ENCODE data around the gene NCSTN.
"Not testable (repeated sequence)": the region's sequence is repeated elsewhere in the genome, so short reads cannot be mapped to it uniquely, and the experiment has no call there.

NCSTN gene

DNA sequence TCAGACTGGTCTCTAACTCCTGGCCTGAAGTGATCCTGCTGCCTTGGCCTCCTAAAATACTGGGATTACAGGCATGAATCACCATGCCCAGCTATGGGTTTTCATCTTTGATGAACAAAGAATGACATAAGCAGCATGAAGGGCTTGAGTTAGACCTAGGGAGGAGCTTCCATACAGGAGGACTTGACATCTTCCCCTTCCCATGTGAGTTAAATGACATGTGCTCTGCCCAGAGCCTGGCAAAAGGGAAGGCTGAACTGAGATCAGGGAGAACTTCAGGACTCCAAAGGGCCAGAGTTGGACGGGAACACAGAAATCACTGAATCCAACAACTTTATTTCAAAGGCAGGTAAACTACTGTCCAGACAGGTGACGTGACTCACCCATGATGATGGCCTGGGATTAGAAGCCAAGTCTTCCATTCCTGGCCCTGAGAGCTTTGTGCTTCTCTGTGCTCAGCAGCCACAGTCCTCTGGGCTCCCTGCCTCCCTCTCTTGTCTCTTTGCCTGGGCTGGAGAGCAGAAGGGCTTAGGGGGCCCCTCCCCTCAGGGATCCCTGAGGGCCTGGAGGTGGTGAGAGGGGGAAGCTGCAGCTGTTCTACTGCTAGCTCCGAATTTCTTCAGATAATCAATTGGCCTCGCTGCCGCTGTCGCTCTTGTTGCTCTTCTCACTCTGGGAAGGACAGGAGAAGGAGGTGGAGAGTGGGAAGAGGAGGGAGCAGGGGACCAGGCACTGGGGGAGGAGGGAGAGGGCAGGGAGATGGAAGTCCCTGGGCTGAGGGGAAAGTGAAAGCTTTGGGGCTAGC lies 31.3 kb downstream of the NCSTN start:
- DNase-seq, result peak; percentile 4

DNA sequence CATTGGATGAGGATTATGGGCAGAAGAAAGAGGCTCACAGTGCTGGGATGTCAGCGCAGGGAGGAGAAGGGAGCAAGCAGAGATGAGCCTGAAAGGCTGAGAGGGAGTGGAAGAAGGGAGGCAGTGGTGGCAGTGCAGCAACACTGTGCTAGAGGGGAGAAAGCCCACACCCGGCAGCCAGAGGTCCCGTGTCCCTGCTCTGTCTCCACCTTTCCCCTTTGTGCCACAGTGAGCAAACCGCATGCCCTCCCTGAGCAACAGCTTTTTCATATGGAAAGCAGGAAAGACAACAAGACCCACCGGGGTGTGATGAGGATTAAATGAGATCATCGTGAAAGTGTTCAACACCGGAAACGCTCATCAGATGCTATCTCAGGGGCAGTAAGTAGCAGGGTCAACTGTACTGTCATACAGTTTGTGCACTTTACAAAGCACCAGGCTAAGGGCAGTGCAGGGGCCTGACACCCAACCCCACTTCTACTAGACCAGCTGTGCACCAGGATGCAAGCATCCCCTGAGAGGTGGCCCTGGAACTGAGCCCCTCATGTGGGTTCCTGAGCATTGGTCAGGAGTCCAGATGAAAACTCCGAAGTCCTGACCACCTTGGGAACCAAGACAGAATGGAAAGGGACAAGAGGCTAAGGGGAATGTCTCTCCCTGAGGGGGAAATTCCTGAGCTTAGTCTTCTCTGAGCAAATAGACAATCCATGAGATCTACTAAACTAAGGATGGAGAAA lies 32.8 kb downstream of the NCSTN start:
- DNase-seq, result peak; percentile 68

DNA sequence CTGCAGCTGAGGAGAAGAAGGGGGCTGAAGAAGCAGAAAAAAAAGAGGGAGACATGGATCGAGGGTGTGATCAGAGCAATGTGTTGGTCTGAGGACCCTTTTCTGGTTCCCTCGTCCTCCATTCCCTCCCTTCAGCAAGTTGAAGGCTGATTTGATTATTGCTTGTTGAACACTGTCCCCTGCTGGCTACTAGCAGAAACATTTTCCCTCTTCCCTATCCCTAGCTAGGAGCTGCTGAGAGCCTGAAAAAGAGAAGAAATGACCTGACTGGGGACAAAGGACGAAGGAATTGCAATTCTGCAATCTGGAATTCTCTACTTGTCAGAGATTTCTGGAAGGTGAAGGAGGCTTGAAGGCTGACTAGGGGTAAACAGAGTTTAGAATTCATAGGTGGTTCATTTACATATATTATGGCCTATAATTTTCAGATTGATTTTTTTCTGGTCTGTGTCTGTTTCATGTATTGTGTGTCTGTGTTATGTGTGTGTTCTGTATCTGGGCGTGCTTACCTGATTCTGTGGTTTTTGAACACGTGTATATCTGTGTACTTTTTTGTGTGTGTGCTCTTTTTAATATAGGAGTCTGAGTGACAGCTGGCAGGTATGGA lies 33.4 kb downstream of the NCSTN start:
- peak; percentile 75 for DNase-seq

- DNase-seq, result no peak
These were observed 34.5 kb downstream of the NCSTN start for GRCh38 chr1:160377585-160378206.

GRCh38 chr1:160384812-160385211 lies 41.6 kb downstream of the NCSTN start:
- DNase-seq, result not testable (repeated sequence)

GRCh38 chr1:160388406-160388805 lies 45.2 kb downstream of the NCSTN start:
- not testable (repeated sequence) for DNase-seq

- no peak for DNase-seq
These were observed 51.5 kb downstream of the NCSTN start for GRCh38 chr1:160394673-160395072.

DNA sequence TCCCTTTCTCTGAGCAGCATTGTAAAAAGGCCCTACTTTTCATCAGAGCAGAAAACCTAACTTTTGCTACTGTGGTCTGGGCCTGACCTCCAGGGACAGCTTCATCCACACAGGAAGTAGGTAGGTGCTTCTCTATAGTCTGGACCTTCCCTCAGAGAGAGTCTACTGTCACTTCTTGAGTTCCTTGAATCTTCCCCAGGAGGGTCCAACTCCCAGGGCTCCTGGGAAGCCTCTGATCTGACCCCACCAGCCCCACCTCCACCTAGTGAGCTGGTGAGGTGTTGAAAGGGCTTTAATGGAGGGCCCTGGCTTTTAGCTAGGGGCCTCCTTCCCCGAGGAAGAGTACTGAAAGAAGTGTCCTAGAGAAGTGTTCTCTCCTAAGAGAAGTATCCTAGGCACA lies 54.5 kb downstream of the NCSTN start:
- DNase-seq, result no peak

- no peak for DNase-seq
These were observed 55.6 kb downstream of the NCSTN start for GRCh38 chr1:160398823-160399222.

DNA sequence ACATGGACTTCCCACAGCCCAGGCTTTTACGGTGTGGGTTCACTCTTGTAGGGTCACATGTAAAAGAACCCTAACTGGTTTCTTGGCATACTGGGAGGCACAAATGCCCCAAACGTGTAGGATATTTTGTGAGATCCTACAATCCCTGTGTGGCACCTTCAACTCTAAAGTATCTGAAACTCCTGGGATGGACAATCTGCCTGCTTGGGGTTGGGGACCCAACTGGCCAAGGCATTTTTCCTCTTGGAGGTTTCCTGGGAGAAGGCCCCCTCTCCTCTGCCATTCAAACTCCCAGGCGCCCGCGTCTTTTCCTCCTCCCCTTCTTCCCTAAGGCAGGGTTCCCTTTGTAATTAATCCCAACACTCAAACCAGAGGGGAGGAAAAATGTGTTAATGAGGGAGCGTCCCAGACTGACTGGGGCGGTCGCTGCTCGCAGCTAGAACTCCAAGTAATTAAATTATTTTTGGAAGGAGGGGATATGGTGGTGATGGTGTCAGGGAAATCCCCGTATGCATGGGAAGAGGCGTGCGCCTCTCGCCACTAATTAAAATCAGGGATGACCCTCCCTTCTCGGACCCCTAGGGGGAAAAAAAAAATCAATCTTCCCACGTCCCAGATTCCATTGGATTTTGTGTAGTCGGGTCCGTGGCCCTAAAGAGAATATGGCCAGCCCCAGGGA lies 56.5 kb downstream of the NCSTN start:
- no peak for DNase-seq

- peak; percentile 50 for DNase-seq
These were observed 57.1 kb downstream of the NCSTN start, which contains the start of gene VANGL2 for GRCh38 chr1:160400223-160400645. Gene VANGL2, plus strand, starts transcription at chr1:160400564. Its CDS starts 15,274 bp downstream, at chr1:160415838.

GRCh38 chr1:160400646-160401486 lies 57.7 kb downstream of the NCSTN start:
- DNase-seq, result peak; percentile 44

GRCh38 chr1:160401487-160401805 lies 58.3 kb downstream of the NCSTN start:
- DNase-seq, result no peak

- DNase-seq, result no peak
These were observed 59.0 kb downstream of the NCSTN start for GRCh38 chr1:160402001-160402795.

- no peak for DNase-seq
These were observed 60.1 kb downstream of the NCSTN start for GRCh38 chr1:160403244-160403643.

DNA sequence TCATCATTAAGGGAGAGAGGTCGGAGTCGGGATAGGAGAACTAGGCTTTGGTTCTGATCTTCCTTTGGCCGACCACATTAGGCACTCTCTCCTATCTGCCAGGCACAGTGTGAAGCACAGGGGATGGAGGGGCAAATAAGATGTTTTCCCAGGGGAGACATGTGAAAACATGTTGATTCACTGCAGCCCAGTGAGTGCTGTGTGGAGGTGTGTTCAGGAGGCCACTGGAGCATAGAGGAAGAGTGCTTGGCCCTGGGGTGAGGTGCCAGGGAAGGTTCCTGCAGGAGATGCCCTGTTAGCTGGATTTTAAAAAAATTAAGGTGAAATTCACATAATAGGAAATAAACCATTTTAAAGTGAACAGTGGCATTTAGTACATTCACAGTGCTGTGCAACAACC lies 60.9 kb downstream of the NCSTN start:
- DNase-seq, result no peak

DNA sequence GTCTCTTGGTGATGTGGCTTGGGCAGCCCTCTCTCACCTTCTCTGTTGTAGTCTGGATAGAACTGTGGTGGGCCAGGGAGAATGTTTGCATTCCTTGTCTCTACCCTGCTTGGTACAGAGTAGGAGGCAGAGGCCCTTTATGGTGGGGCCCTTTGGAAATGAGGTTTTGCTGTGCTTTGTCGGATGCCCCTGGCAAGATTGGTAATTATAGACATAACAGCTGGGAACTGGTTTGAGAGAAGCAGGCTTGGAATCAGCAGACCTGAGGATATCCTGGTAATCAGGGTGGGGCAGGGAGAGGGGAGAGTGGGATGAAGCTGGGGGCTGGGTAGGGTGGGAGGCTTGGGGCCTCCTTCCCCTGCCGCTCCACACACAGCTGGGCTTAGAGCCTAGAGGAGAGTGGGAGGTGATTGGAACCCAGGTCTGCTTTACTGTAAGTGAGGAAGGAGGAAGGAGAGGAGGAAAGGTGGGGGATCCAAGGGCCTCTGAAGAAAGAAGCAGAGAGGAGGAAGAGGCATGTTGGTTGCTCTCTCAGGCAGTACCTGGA lies 62.2 kb downstream of the NCSTN start:
- no peak for DNase-seq

- DNase-seq, result no peak
These were observed 63.2 kb downstream of the NCSTN start for GRCh38 chr1:160406131-160406968.
